ENCODE data around the gene HK1.

DNA sequence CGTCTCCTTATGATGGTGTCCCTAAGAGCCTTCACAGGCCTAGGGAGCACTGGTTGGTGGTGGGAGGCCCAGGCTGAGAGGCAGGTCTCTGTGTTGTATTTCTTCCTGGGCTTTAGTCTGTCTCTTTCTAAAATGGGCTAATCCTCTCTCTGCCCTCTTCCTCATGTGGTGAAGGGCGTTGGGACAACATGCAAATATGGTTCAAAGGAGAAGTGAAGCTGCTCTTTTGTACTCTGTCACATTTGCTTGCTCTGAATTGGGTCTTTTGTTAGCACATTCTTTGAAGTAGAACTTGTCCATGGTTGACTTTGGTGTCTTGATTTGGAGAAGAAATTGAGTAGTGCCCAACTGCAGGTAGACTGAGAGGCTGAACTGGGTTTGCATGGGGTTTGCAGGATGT, 814 bp downstream of the HK1 start:
- TF ChIP-seq ARNTL (CRISPR knock-in tag; IDR thresholded peaks at IDR 0.05; ENCODE audit: borderline replicate concordance, low read depth), result no peak
- TF ChIP-seq RARB (CRISPR knock-in tag; IDR thresholded peaks at IDR 0.05), result no peak
- TF ChIP-seq ZFP3 (CRISPR knock-in tag; IDR thresholded peaks at IDR 0.05), result no peak
- TF ChIP-seq, protein P1, sequence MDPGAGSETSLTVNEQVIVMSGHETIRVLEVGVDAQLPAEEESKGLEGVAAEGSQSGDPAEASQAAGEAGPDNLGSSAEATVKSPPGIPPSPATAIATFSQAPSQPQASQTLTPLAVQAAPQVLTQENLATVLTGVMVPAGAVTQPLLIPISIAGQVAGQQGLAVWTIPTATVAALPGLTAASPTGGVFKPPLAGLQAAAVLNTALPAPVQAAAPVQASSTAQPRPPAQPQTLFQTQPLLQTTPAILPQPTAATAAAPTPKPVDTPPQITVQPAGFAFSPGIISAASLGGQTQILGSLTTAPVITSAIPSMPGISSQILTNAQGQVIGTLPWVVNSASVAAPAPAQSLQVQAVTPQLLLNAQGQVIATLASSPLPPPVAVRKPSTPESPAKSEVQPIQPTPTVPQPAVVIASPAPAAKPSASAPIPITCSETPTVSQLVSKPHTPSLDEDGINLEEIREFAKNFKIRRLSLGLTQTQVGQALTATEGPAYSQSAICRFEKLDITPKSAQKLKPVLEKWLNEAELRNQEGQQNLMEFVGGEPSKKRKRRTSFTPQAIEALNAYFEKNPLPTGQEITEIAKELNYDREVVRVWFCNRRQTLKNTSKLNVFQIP (CRISPR knock-in tag; IDR thresholded peaks at IDR 0.05; ENCODE audit: borderline replicate concordance, low read depth), result no peak
- no peak for TF ChIP-seq GLIS3 (CRISPR knock-in tag; IDR thresholded peaks at IDR 0.05)
- TF ChIP-seq, protein P2, sequence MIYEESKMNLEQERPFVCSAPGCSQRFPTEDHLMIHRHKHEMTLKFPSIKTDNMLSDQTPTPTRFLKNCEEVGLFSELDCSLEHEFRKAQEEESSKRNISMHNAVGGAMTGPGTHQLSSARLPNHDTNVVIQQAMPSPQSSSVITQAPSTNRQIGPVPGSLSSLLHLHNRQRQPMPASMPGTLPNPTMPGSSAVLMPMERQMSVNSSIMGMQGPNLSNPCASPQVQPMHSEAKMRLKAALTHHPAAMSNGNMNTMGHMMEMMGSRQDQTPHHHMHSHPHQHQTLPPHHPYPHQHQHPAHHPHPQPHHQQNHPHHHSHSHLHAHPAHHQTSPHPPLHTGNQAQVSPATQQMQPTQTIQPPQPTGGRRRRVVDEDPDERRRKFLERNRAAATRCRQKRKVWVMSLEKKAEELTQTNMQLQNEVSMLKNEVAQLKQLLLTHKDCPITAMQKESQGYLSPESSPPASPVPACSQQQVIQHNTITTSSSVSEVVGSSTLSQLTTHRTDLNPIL (CRISPR knock-in tag; IDR thresholded peaks at IDR 0.05; ENCODE audit: low read depth), result no peak
- TF ChIP-seq, protein P3, sequence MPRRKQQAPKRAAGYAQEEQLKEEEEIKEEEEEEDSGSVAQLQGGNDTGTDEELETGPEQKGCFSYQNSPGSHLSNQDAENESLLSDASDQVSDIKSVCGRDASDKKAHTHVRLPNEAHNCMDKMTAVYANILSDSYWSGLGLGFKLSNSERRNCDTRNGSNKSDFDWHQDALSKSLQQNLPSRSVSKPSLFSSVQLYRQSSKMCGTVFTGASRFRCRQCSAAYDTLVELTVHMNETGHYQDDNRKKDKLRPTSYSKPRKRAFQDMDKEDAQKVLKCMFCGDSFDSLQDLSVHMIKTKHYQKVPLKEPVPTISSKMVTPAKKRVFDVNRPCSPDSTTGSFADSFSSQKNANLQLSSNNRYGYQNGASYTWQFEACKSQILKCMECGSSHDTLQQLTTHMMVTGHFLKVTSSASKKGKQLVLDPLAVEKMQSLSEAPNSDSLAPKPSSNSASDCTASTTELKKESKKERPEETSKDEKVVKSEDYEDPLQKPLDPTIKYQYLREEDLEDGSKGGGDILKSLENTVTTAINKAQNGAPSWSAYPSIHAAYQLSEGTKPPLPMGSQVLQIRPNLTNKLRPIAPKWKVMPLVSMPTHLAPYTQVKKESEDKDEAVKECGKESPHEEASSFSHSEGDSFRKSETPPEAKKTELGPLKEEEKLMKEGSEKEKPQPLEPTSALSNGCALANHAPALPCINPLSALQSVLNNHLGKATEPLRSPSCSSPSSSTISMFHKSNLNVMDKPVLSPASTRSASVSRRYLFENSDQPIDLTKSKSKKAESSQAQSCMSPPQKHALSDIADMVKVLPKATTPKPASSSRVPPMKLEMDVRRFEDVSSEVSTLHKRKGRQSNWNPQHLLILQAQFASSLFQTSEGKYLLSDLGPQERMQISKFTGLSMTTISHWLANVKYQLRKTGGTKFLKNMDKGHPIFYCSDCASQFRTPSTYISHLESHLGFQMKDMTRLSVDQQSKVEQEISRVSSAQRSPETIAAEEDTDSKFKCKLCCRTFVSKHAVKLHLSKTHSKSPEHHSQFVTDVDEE (CRISPR knock-in tag; IDR thresholded peaks at IDR 0.05), result no peak
- TF ChIP-seq ZC3H10 (CRISPR knock-in tag; IDR thresholded peaks at IDR 0.05), result no peak
- TF ChIP-seq, protein P4, sequence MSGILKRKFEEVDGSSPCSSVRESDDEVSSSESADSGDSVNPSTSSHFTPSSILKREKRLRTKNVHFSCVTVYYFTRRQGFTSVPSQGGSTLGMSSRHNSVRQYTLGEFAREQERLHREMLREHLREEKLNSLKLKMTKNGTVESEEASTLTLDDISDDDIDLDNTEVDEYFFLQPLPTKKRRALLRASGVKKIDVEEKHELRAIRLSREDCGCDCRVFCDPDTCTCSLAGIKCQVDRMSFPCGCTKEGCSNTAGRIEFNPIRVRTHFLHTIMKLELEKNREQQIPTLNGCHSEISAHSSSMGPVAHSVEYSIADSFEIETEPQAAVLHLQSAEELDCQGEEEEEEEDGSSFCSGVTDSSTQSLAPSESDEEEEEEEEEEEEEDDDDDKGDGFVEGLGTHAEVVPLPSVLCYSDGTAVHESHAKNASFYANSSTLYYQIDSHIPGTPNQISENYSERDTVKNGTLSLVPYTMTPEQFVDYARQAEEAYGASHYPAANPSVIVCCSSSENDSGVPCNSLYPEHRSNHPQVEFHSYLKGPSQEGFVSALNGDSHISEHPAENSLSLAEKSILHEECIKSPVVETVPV (CRISPR knock-in tag; IDR thresholded peaks at IDR 0.05), result no peak
- no peak for TF ChIP-seq ZFP30 (CRISPR knock-in tag; IDR thresholded peaks at IDR 0.05)
- TF ChIP-seq TOX (CRISPR knock-in tag; IDR thresholded peaks at IDR 0.05; ENCODE audit: borderline replicate concordance), result no peak
- TF ChIP-seq SNAI2 (CRISPR knock-in tag; IDR thresholded peaks at IDR 0.05), result no peak
- no peak for TF ChIP-seq ESRRG (CRISPR knock-in tag; IDR thresholded peaks at IDR 0.05)
- TF ChIP-seq PPARA (CRISPR knock-in tag; IDR thresholded peaks at IDR 0.05; ENCODE audit: borderline replicate concordance), result no peak
